Neural progenitor cell (in vitro differentiated cells): ENCODE measurements around the gene QPCT. TPM values are rescaled to one million over a fixed set of nuclear protein-coding genes. Genes with fewer than 3 reads are reported as not detected.

Source experiments
- DNase-seq: peaks from one replicate; pipeline ENCODE4 v3.0.0-alpha.2; 2016; ENCODE audit warnings: low spot score
- H2AFZ ChIP-seq: fragments of 200-600 bp; sonication (generic); replicated peaks from 2 replicates; pipeline ENCODE4 v1.6.1; 2016; ENCODE audit warnings: antibody characterized with exemption
- H3F3A ChIP-seq: fragments of 200-600 bp; sonication (generic); 2 replicates; pipeline ENCODE4 v1.6.1; 2016; ENCODE audit warnings: antibody characterized with exemption, low read depth
- H3K27ac ChIP-seq: fragments of 200-600 bp; sonication (generic); 2 replicates; pipeline ENCODE4 v1.5.1; 2016; ENCODE audit warnings: mild to moderate bottlenecking
- H3K27me3 ChIP-seq: fragments of 200-600 bp; sonication (generic); 2 replicates; pipeline ENCODE4 v1.6.1; 2016; ENCODE audit warnings: mild to moderate bottlenecking, moderate library complexity
- H3K36me3 ChIP-seq: fragments of 200-600 bp; sonication (generic); 2 replicates; pipeline ENCODE4 v1.5.1; 2016
- H3K4me1 ChIP-seq: fragments of 200-600 bp; sonication (generic); 2 replicates; pipeline ENCODE4 v1.6.1; 2016; ENCODE audit warnings: mixed run types
- H3K4me2 ChIP-seq: fragments of 200-600 bp; sonication (generic); 2 replicates; pipeline ENCODE4 v1.6.1; 2016
- H3K4me3 ChIP-seq: fragments of 200-600 bp; sonication (generic); 2 replicates; pipeline ENCODE4 v1.5.1; 2016
- H3K79me2 ChIP-seq: fragments of 200-600 bp; sonication (generic); 2 replicates; pipeline ENCODE4 v1.6.1; 2016; ENCODE audit warnings: low read depth
- H3K9ac ChIP-seq: fragments of 200-600 bp; sonication (generic); 2 replicates; pipeline ENCODE4 v1.6.1; 2016
- H3K9me3 ChIP-seq: fragments of 200-600 bp; sonication (generic); 2 replicates; pipeline ENCODE4 v1.5.1; 2016; ENCODE audit warnings: low read depth
- H4K20me1 ChIP-seq: fragments of 200-600 bp; sonication (generic); 2 replicates; pipeline ENCODE4 v1.6.1; 2016; ENCODE audit warnings: low read depth
- H3K27ac Mint-ChIP-seq: 3 replicates; pipeline ENCODE4 v1.8.0; 2021; ENCODE audit warnings: mixed read lengths
- H3K27me3 Mint-ChIP-seq: 2 replicates; pipeline ENCODE4 v1.8.0; 2022; ENCODE audit warnings: low read depth, mild to moderate bottlenecking, inconsistent platforms, moderate library complexity, mixed read lengths; ENCODE audit not compliant: insufficient read depth
- H3K36me3 Mint-ChIP-seq: 3 replicates; pipeline ENCODE4 v1.8.0; 2021; ENCODE audit warnings: mixed read lengths
- H3K4me1 Mint-ChIP-seq: 3 replicates; pipeline ENCODE4 v1.8.0; 2021; ENCODE audit warnings: mixed read lengths
- H3K4me3 Mint-ChIP-seq: 3 replicates; pipeline ENCODE4 v1.8.0; 2021; ENCODE audit warnings: mild to moderate bottlenecking, moderate library complexity, mixed read lengths
- H3K9me3 Mint-ChIP-seq: 3 replicates; pipeline ENCODE4 v1.8.0; 2020; ENCODE audit warnings: mixed read lengths
- EZH2 ChIP-seq: fragments of 200-600 bp; sonication (generic); IDR thresholded peaks from 2 replicates; pipeline ENCODE4 v1.6.1; 2017; ENCODE audit warnings: antibody characterized with exemption, mild to moderate bottlenecking, moderate library complexity
- EZH2phosphoT487 ChIP-seq: fragments of 200-600 bp; sonication (generic); IDR thresholded peaks from 2 replicates; pipeline ENCODE4 v1.6.1; 2017; ENCODE audit warnings: antibody characterized with exemption
- total RNA-seq: library from RNA; depleted of rRNA; stranded (reverse); fragments of >200 nt; gene quantifications from 2 replicates; pipeline ENCODE4 v1.2.3, GENCODE V29; 2015; ENCODE audit warnings: low replicate concordance
- TF ChIP-seq, protein P1 (sequence below): fragments of 200-600 bp; sonication (generic); IDR thresholded peaks from 2 replicates; pipeline ENCODE4 v1.5.1; 2017; ENCODE audit warnings: antibody characterized with exemption, mild to moderate bottlenecking

Gene QPCT
- total RNA-seq, 1 donor from 2014 or later = not detected

GRCh38 chr2:37342591-37343220 is 1.7 kb upstream of the QPCT start:
- H3K27ac ChIP-seq = no peak overlapping the region
- H3K27me3 Mint-ChIP-seq = peaks cover 11% of the 10 kb centered on the region
- H3K4me2 ChIP-seq = no peak overlapping the region
- TF ChIP-seq, protein P1, sequence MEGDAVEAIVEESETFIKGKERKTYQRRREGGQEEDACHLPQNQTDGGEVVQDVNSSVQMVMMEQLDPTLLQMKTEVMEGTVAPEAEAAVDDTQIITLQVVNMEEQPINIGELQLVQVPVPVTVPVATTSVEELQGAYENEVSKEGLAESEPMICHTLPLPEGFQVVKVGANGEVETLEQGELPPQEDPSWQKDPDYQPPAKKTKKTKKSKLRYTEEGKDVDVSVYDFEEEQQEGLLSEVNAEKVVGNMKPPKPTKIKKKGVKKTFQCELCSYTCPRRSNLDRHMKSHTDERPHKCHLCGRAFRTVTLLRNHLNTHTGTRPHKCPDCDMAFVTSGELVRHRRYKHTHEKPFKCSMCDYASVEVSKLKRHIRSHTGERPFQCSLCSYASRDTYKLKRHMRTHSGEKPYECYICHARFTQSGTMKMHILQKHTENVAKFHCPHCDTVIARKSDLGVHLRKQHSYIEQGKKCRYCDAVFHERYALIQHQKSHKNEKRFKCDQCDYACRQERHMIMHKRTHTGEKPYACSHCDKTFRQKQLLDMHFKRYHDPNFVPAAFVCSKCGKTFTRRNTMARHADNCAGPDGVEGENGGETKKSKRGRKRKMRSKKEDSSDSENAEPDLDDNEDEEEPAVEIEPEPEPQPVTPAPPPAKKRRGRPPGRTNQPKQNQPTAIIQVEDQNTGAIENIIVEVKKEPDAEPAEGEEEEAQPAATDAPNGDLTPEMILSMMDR = no peak
- TF ChIP-seq EZH2 (no peak), EZH2phosphoT487 (no peak)
- H3F3A ChIP-seq = peaks cover 4% of the 10 kb centered on the region
- no peak overlapping the region for H3K27ac Mint-ChIP-seq
- peak overlapping the region; percentile 31 for H2AFZ ChIP-seq
- no peaks in the 10 kb centered on the region for H3K9me3 Mint-ChIP-seq
- no peaks in the 10 kb centered on the region for H3K36me3 Mint-ChIP-seq
- peaks cover 4% of the 10 kb centered on the region for H3K4me1 ChIP-seq
- H3K79me2 ChIP-seq = no peaks in the 10 kb centered on the region
- H3K9ac ChIP-seq = no peak overlapping the region
- peaks cover 4% of the 10 kb centered on the region for H3K4me1 Mint-ChIP-seq
- no peaks in the 10 kb centered on the region for H3K36me3 ChIP-seq
- no peaks in the 10 kb centered on the region for H3K27me3 ChIP-seq
- no peaks in the 10 kb centered on the region for H4K20me1 ChIP-seq
- no peaks in the 10 kb centered on the region for H3K9me3 ChIP-seq
- no peak overlapping the region for H3K4me3 ChIP-seq
- DNase-seq = no peak
- H3K4me3 Mint-ChIP-seq = no peak overlapping the region

DNA sequence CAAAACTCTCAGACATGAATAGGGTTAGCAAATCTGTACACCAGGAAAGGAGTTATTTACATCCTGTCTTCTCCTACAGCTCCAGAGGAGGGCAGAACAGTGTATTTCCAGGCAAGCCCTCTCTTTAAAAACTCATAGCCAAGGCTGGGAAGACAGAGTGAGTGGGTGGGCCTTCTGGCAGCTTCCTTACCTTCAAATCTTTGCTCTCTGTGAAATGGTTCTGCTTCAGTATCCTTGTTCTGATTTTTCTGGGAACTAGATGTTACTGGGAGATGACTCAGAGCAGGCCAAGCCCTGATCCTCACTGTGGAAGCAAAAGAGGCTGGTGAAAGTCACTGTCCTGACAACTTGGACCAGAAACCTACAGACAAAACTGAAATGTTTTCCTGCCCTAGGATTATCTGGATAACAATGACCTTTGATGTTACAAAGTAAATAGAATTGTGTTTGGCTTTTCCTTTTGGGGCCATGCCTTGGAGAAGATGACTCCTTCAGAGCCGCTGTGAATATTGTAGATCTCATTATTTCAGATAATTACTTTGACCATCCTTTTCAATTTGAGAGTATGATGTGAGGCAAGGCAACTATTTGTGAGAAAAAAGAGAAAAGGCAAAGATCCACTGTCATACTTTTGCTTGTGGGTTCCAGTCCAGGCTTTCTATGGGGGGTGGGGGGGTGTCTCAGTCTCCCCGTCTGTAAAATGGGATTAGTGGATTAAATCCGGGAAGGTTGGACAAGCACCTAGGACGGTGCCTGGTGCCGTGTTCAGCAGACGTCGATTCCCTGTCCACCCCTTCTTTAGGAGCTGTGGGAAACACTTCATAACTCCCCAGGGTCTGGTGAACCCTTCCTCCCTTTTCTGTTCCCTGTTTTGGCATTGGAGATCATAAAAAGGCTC is 644 bp upstream of the QPCT start:
- Histone ChIP-seq H3K79me2 (no peaks in the 10 kb centered on the region), H3K27me3 (no peaks in the 10 kb centered on the region), H3K36me3 (no peaks in the 10 kb centered on the region), H3K4me3 (no peak overlapping the region), H4K20me1 (no peaks in the 10 kb centered on the region), H3K27ac (no peak overlapping the region), H3K9me3 (no peaks in the 10 kb centered on the region), H3K4me2 (no peak overlapping the region), H3F3A (peaks cover 15% of the 10 kb centered on the region), H3K4me1 (peaks cover 15% of the 10 kb centered on the region), H2AFZ (peak overlapping the region; percentile 19), H3K9ac (no peak overlapping the region)
- Mint-ChIP-seq H3K4me1 (peaks cover 10% of the 10 kb centered on the region), H3K4me3 (no peak overlapping the region), H3K27ac (peak overlapping the region; percentile 46), H3K9me3 (no peaks in the 10 kb centered on the region), H3K36me3 (no peaks in the 10 kb centered on the region), H3K27me3 (peaks cover 11% of the 10 kb centered on the region)
- TF ChIP-seq, protein P1 = peak; percentile 30
- TF ChIP-seq EZH2phosphoT487 = no peak
- DNase-seq = peak; percentile 26

- Mint-ChIP-seq H3K36me3 (no peaks in the 10 kb centered on the region), H3K4me1 (peaks cover 22% of the 10 kb centered on the region), H3K9me3 (no peaks in the 10 kb centered on the region), H3K27ac (no peak overlapping the region), H3K27me3 (peaks cover 7% of the 10 kb centered on the region), H3K4me3 (no peak overlapping the region)
- H3K9ac ChIP-seq = no peak overlapping the region
- peak overlapping the region; percentile 59 for H3K27ac ChIP-seq
- no peaks in the 10 kb centered on the region for H3K79me2 ChIP-seq
- TF ChIP-seq EZH2phosphoT487 = no peak
- TF ChIP-seq, protein P1 = no peak
- H2AFZ ChIP-seq = no peak overlapping the region
- no peaks in the 10 kb centered on the region for H4K20me1 ChIP-seq
- no peaks in the 10 kb centered on the region for H3K27me3 ChIP-seq
- H3K9me3 ChIP-seq = no peaks in the 10 kb centered on the region
- H3K4me3 ChIP-seq = peak overlapping the region; percentile 15
- peaks cover 37% of the 10 kb centered on the region for H3K4me1 ChIP-seq
- peaks cover 35% of the 10 kb centered on the region for H3F3A ChIP-seq
- peak overlapping the region; percentile 67 for H3K4me2 ChIP-seq
- no peak for DNase-seq
- H3K36me3 ChIP-seq = no peaks in the 10 kb centered on the region
Measured at GRCh38 chr2:37348155-37348554, 3.7 kb downstream of the QPCT start.
